Erythroblast (primary cell): ENCODE data around the gene NPIPB2.
"Not testable (repeated sequence)": the region's sequence is repeated elsewhere in the genome, so short reads cannot be mapped to it uniquely, and the experiment has no call there.

Source experiments
- DNase-seq, 2 experiments: peaks; one replicate each; lab custom pipeline; 2025; lab: John Stamatoyannopoulos, UW
- GATA1 ChIP-seq: IDR thresholded peaks from 2 replicates; pipeline ENCODE4 v1.6.1; 2011; ENCODE audit warnings: low read depth, mild to moderate bottlenecking, control low read depth, low read length, moderate library complexity
- POLR2A ChIP-seq: IDR thresholded peaks from 2 replicates; pipeline ENCODE4 v1.6.1; 2011; ENCODE audit warnings: mild to moderate bottlenecking, low read length

The NPIPB2 gene

GRCh38 chr16:11941945-11942344 is at the start of gene NPIPB2:
TSS of gene NPIPB2 (minus strand) at chr16:11942045. CDS start at chr16:11942045, 0 bp downstream.
- not testable (repeated sequence) for DNase-seq

DNA sequence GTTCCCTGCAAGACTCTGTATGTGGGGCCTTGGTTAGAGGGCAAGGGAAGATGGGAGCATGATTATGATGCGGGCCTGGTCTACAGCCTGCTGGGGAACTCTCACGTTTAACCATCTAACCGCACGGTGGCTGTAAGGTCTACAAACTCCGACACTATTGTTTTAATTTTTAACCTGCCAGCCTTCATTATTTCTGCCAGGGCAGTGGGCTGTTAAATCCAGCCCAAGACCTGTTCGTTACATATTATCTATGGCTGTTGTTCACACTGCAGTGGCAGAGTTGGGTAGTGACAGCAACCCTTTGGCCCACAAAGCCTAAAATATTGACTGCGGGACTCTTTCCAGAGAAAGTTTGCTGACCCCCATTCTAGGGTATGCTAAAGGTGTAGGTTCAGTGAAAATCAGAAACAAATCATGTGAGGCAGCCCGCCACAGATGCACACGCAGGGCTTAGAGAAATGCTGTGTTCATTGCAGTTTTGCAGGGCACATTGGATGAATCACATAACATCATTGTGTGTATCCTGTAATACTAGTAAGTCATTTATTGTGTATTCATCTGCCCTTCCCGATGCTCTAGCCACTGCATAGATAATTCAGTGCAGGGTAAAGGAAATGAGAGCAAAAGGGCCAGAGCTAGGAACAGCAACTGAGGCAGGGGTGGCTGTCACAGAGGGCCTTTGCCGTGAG is 49.0 kb upstream of the NPIPB2 start:
- TF ChIP-seq GATA1 (no peak), POLR2A (no peak)
- no peak for DNase-seq

DNA sequence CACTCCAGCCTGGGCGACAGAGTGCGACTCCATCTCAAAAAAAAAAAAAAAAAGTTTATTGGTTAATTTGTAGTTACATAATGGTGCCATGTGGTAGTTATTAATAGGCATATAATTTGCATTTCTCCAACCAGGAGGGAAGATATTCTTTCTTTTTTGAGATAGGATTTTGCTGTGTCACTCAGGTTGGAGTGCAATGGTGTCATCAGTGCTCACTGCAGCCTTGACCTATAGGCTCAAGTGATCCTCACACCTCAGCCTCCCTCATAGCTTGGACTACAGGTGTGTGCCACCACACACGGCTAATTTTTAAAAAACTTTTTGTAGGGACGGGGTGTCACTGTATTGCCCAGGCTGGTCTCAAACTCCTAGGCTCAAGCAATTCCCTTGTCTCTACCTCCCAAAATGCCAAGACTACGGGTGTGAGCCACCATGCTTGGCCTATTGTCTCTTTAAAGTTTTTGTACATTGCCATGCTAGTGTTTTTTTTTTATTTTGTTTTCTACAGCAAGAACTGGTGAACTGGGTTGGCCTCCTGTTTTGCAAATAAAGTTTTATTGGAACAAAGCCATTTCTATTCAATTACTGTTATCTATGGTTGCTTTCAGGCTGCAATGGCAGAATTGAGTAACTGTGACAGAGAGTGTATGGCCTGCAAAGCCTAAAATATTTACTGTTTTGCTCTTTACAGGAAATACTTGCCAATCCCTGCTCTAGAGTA is 46.6 kb upstream of the NPIPB2 start:
- no peak for TF ChIP-seq GATA1
- no peak for TF ChIP-seq POLR2A
- peak in 1 of 2 experiments; percentile 11 for DNase-seq

GRCh38 chr16:11986521-11987057 is 44.7 kb upstream of the NPIPB2 start:
- DNase-seq: no peak
- no peak for TF ChIP-seq POLR2A
- no peak for TF ChIP-seq GATA1

- DNase-seq: no peak
- TF ChIP-seq GATA1 (no peak), POLR2A (no peak)
These were observed 43.4 kb upstream of the NPIPB2 start for GRCh38 chr16:11985250-11985649.

- no peak for DNase-seq
- no peak for TF ChIP-seq GATA1
- TF ChIP-seq POLR2A: no peak
These were observed 38.4 kb upstream of the NPIPB2 start for GRCh38 chr16:11980136-11980844.

DNA sequence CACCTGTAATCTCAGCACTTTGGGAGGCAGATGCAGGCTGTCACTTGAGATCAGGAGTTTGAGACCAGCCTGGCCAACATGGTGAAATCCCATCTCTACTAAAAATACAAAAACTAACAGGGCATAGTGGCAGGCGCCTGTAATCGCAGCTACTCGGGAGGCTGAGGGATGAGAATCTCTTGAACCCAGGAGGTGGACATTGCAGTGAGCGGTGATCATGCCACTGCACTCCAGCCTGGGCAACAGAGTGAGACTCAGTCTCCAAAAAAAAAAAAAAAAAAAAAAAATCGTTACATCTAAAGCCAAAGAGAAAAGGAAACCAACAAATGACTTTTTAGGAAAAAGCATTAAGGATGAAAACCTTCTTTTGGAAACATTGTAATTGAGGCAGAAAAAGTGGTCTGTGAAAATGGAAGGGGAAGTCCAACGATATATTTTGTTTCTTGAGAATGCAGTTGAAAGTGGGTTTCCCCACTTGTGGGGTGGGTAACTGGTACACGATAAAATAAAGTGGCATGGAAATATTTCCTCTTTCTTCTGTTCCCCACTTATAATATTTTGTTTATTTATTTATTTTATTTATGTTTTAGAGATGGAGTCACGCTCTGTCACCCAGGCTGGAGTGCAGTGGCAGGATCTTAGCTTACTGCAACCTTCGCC is 37.3 kb upstream of the NPIPB2 start:
- no peak for DNase-seq
- TF ChIP-seq GATA1 (no peak), POLR2A (no peak)

DNA sequence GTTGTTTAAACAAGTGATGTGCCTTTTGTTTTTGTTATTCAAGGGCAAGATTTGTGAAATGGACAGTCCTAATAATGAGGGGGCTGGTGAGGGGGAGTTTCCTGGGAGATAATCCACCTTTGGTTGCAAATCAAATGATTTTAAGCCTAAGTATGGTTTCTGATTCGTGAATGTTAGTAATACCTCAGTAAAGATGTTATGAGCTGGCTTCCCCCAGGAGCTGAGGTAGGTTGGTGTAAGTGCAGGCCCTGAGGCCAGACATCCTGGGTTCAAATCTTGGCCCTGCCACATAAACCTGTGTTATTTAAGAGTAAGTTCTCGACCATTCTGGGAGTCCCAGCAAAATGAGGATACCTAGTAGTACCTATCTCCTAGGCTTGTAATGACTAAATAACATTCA is 36.2 kb upstream of the NPIPB2 start:
- DNase-seq: no peak
- no peak for TF ChIP-seq POLR2A
- TF ChIP-seq GATA1: no peak

- TF ChIP-seq GATA1 (no peak), POLR2A (no peak)
- peak; percentile 37 to 56 for DNase-seq
These were observed 35.7 kb upstream of the NPIPB2 start for GRCh38 chr16:11977376-11978041.

DNA sequence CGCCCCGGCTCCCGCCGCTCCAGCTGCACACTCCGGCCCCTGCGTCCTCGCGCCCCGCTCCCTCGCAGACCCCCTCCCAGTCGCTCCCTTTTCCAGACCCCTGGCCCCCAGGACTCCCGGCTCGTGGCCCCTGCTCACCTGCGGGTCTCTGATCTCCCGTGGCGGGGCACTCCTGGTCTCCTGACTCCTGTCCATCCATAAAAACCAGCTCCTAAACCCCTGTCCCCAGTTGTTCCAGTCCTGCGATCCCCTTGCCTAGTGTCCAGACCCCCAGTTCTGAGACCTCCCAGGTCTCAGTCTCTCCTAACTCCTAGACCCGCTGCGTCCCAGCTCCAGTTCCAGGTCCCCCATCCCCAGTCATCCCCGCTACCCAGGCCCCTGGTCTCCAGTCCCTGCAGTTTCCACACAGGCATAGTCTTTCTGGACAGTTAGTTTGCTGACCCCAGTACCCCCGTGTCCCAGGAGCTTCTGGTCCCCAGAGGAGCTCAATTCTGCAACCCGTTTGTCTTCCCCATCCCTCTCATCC is 35.1 kb upstream of the NPIPB2 start:
- TF ChIP-seq POLR2A: no peak
- TF ChIP-seq GATA1: no peak
- peak in 1 of 2 experiments; percentile 47 for DNase-seq

GRCh38 chr16:11973070-11973469 is 31.2 kb upstream of the NPIPB2 start:
- TF ChIP-seq GATA1 (no peak), POLR2A (no peak)
- DNase-seq: no peak

GRCh38 chr16:11972128-11972527 is 30.3 kb upstream of the NPIPB2 start:
- DNase-seq: no peak
- no peak for TF ChIP-seq GATA1
- TF ChIP-seq POLR2A: no peak

- DNase-seq: not testable (repeated sequence)
These were observed 28.4 kb upstream of the NPIPB2 start for GRCh38 chr16:11970292-11970691.
